ENCODE results near the gene KRT80.

DNA sequence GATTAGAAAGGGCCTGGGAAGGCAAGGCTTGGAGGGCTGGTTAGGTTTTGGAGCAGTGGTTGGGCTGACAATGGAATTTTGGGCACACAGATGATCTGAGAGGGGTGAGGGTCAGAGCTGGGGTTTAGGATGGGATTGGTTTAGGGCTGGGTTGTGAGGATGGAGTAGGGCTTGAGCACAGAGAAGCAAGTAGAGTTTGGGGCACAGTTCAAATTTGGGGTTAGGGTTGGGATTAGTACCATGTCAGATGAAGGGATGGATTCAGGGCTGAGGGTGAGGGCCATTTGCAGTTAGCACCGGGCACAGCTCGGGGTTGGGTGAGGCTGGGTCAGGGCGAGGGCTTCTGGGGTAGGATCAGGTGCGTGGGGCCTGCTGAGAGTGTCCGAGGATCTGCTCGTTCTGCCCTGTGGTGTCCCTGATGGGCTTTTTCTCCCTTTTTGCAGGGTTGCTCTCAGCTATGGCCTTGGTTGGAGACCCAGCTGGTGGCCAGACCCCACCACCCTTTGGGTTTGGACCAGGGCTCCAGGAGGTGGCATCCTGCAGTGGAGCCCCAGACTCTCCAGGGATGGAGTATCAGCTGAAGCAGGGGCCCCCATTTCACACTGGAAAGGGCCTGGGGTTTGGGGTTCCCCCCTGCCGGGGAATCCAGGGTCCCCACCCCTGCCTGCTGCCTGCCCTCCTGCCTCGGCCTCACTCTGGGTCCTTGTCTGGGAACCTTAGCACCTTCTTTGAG lies 45.6 kb downstream of the KRT80 start:
- TF ChIP-seq CTCF (conservative IDR thresholded peaks at IDR 0.05; ENCODE audit: low read depth in 2 of 2) (no peak), EZH2 (IDR thresholded peaks at IDR 0.05; ENCODE audit: low read depth, unreplicated experiment) (no peak), POLR2AphosphoS5 (IDR thresholded peaks at IDR 0.05; ENCODE audit: low read depth) (no peak)

All from GM23338 (cell line).